HCT116 (cell line): ENCODE data around the gene VWA7. TPM values are rescaled to one million over a fixed set of nuclear protein-coding genes. Genes with fewer than 3 reads are reported as not detected.

Source experiments
- ATAC-seq: fragments of 200-7000 bp; cut with Tn5 transposase; 2 replicates; pipeline ENCODE4 v1.9.1; 2020; ENCODE audit warnings: mild to moderate bottlenecking, moderate library complexity
- Bru-seq: library from RNA; stranded (reverse); fragments of 400-500 nt; gene quantifications from one replicate; lab custom pipeline; 2021; lab: Mats Ljungman, UMichigan
- BruChase-seq, 2 experiments: library from RNA; stranded (reverse); fragments of 400-500 nt; gene quantifications; one replicate each; lab custom pipeline; 2021; lab: Mats Ljungman, UMichigan
- BruUV-seq: library from RNA; stranded (reverse); fragments of 400-500 nt; replicated peaks from 2 replicates; lab custom pipeline; 2021; lab: Mats Ljungman, UMichigan
- CTCF ChIA-PET: fragments of 300-600 bp; sonication (Branson Sonifier 250); formaldehyde crosslinking; loops from one replicate; lab custom pipeline; 2021; ENCODE audit warnings: antibody characterized with exemption; lab: Charles Lee
- POLR2A ChIA-PET: fragments of 300-600, 350-600 bp; sonication (Branson Sonifier 250); formaldehyde crosslinking; loops from one replicate; lab custom pipeline; 2021; ENCODE audit warnings: antibody characterized with exemption; lab: Charles Lee
- RAD21 ChIA-PET, 2 experiments: fragments of 300-600 bp; sonication (Branson Sonifier 250); formaldehyde crosslinking; loops; one replicate each; lab custom pipeline; 2023; ENCODE audit warnings: low total read pairs in 2 of 2; ENCODE audit not compliant: uncharacterized antibody in 2 of 2, unreplicated experiment in 2 of 2, low non-redundant PET in 1 of 2; lab: Charles Lee
- DNase-seq: peaks from one replicate; pipeline ENCODE4 v3.0.0-alpha.2; 2010; ENCODE audit warnings: low read depth, low spot score
- H2AFZ ChIP-seq: fragments of 200-600 bp; shearing (Covaris generic), sonication (generic); 2 replicates; pipeline ENCODE4 v1.6.1; 2017; ENCODE audit warnings: low read depth, mixed run types, mixed read lengths, antibody characterized with exemption, low read length; ENCODE audit not compliant: poor library complexity, severe bottlenecking
- H3K27ac ChIP-seq: 2 replicates; pipeline ENCODE4 v1.5.1; 2012; ENCODE audit warnings: low read depth, low read length
- H3K27me3 ChIP-seq: fragments of 200-600 bp; sonication (generic); 2 replicates; pipeline ENCODE4 v1.6.1; 2016; ENCODE audit warnings: mixed run types, low read length, mixed read lengths; ENCODE audit not compliant: insufficient read depth
- H3K36me3 ChIP-seq, 2 experiments: fragments of 200-500 bp in 1 of 2; fragments of 200-600 bp in 1 of 2; sonication (Bioruptor generic) in 1 of 2; sonication (generic) in 1 of 2; 2 replicates each; pipeline versions ENCODE4 v1.5.1 to v1.6.1; 2014 to 2016; ENCODE audit warnings: low read length in 2 of 2, inconsistent platforms in 1 of 2, mixed read lengths in 1 of 2, mixed run types in 1 of 2; ENCODE audit not compliant: insufficient read depth in 2 of 2, control insufficient read depth in 1 of 2
- H3K4me1 ChIP-seq, 2 experiments: fragments of 200-600 bp in 1 of 2; sonication (generic) in 1 of 2; 2 replicates each; pipeline versions ENCODE4 v1.5.1 to v1.6.1; 2012 to 2017; ENCODE audit warnings: low read length in 2 of 2, inconsistent platforms in 1 of 2, mild to moderate bottlenecking in 1 of 2, mixed read lengths in 1 of 2, mixed run types in 1 of 2, moderate library complexity in 1 of 2; ENCODE audit not compliant: insufficient read depth in 2 of 2, control insufficient read depth in 1 of 2
- H3K4me2 ChIP-seq: fragments of 200-600 bp; sonication (generic); 2 replicates; pipeline ENCODE4 v1.6.1; 2017; ENCODE audit warnings: mixed run types, low read length, mixed read lengths
- H3K4me3 ChIP-seq, 2 experiments: fragments of 200-600 bp in 1 of 2; sonication (generic) in 1 of 2; replicated peaks in 1 of 2; 2 replicates each; pipeline ENCODE4 v1.5.1; 2011 to 2016; ENCODE audit warnings: low read length in 2 of 2, control low read depth in 1 of 2, low read depth in 1 of 2, mild to moderate bottlenecking in 1 of 2, mixed read lengths in 1 of 2, mixed run types in 1 of 2
- H3K79me2 ChIP-seq: fragments of 200-600 bp; sonication (generic); 2 replicates; pipeline ENCODE4 v1.6.1; 2017; ENCODE audit warnings: mild to moderate bottlenecking, mixed run types, low read length, moderate library complexity, mixed read lengths; ENCODE audit not compliant: insufficient read depth
- H3K9ac ChIP-seq: fragments of 200-600 bp; sonication (generic); 2 replicates; pipeline ENCODE4 v1.6.1; 2016; ENCODE audit warnings: low read length, mixed read lengths
- H3K9me2 ChIP-seq: fragments of 200-600 bp; sonication (generic), shearing (Covaris generic); 2 replicates; pipeline ENCODE4 v1.6.1; 2017; ENCODE audit warnings: mixed run types, mild to moderate bottlenecking, moderate library complexity; ENCODE audit not compliant: insufficient read depth
- H3K9me3 ChIP-seq, 2 experiments: fragments of 200-500 bp in 1 of 2; fragments of 200-600 bp in 1 of 2; sonication (Bioruptor generic) in 1 of 2; sonication (generic) in 1 of 2; 2 replicates each; pipeline ENCODE4 v1.6.1; 2014 to 2017; ENCODE audit warnings: low read length in 2 of 2, mixed read lengths in 2 of 2, inconsistent platforms in 1 of 2, low read depth in 1 of 2, mild to moderate bottlenecking in 1 of 2, mixed run types in 1 of 2, moderate library complexity in 1 of 2; ENCODE audit not compliant: control insufficient read depth in 1 of 2, insufficient read depth in 1 of 2
- H4K20me1 ChIP-seq: fragments of 200-600 bp; sonication (generic), shearing (Covaris generic); 2 replicates; pipeline ENCODE4 v1.6.1; 2017; ENCODE audit warnings: mixed run types, mild to moderate bottlenecking, moderate library complexity; ENCODE audit not compliant: insufficient read depth
- POLR2A ChIP-seq: IDR thresholded peaks from 2 replicates; pipeline ENCODE4 v1.7.0; 2011; ENCODE audit warnings: borderline replicate concordance; ENCODE audit not compliant: insufficient read depth, insufficient read length; ENCODE audit errors: extremely low read depth
- POLR2AphosphoS5 ChIP-seq: IDR thresholded peaks from 2 replicates; pipeline ENCODE4 v1.6.1; 2011; ENCODE audit warnings: mild to moderate bottlenecking, low read depth, low read length, moderate library complexity
- YY1 ChIP-seq: IDR thresholded peaks from 2 replicates; pipeline ENCODE4 v1.6.1; 2011; ENCODE audit warnings: low read length, low read depth, moderate library complexity, mild to moderate bottlenecking; ENCODE audit not compliant: insufficient replicate concordance; ENCODE audit errors: extremely low read depth
- ZBTB33 ChIP-seq: IDR thresholded peaks from 2 replicates; pipeline ENCODE4 v1.6.1; 2011; ENCODE audit warnings: mild to moderate bottlenecking, low read length, moderate library complexity; ENCODE audit not compliant: insufficient replicate concordance; ENCODE audit errors: extremely low read depth
- intact Hi-C: fragments of 100-400 bp; cut with micrococcal nuclease; formaldehyde crosslinking; loops from 2 replicates; pipeline ENCODE4 v1.10.0; 2022
- long read RNA-seq: library from polyadenylated mRNA; unstranded; transcript quantifications from one replicate; pipeline ENCODE4 v2.0.0, GENCODE V29; 2021; ENCODE audit not compliant: unreplicated experiment
- polyA plus RNA-seq: library from polyadenylated mRNA; unstranded; fragments of >200 nt; gene quantifications from 2 replicates; pipeline ENCODE4 v1.2.1, GENCODE V29; 2012; ENCODE audit warnings: missing spikeins
- total RNA-seq: library from RNA; stranded (reverse); gene quantifications from one replicate; pipeline ENCODE4 v1.2.1, GENCODE V29; 2021; ENCODE audit not compliant: unreplicated experiment

The VWA7 gene, protein sequence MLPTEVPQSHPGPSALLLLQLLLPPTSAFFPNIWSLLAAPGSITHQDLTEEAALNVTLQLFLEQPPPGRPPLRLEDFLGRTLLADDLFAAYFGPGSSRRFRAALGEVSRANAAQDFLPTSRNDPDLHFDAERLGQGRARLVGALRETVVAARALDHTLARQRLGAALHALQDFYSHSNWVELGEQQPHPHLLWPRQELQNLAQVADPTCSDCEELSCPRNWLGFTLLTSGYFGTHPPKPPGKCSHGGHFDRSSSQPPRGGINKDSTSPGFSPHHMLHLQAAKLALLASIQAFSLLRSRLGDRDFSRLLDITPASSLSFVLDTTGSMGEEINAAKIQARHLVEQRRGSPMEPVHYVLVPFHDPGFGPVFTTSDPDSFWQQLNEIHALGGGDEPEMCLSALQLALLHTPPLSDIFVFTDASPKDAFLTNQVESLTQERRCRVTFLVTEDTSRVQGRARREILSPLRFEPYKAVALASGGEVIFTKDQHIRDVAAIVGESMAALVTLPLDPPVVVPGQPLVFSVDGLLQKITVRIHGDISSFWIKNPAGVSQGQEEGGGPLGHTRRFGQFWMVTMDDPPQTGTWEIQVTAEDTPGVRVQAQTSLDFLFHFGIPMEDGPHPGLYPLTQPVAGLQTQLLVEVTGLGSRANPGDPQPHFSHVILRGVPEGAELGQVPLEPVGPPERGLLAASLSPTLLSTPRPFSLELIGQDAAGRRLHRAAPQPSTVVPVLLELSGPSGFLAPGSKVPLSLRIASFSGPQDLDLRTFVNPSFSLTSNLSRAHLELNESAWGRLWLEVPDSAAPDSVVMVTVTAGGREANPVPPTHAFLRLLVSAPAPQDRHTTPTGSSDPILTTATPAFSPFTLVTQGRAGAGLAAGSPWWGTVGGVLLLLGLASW
- total RNA-seq (14.6 TPM), Bru-seq, nascent RNA (percentile 50 among the genes with signal in this experiment), BruChase-seq, experiment 1, labeled RNA remaining after a 6-hour chase (percentile 71 among the genes with signal in this experiment), BruChase-seq, experiment 2, labeled RNA remaining after a 2-hour chase (percentile 62 among the genes with signal in this experiment)
- 11.7 and 13.0 TPM in 2 replicates for polyA plus RNA-seq
- long read RNA-seq, partial matches to known transcripts: 0 of 4 reads
- long read RNA-seq, other reads (novel, unspliced or antisense): 4 of 4 reads

DNA sequence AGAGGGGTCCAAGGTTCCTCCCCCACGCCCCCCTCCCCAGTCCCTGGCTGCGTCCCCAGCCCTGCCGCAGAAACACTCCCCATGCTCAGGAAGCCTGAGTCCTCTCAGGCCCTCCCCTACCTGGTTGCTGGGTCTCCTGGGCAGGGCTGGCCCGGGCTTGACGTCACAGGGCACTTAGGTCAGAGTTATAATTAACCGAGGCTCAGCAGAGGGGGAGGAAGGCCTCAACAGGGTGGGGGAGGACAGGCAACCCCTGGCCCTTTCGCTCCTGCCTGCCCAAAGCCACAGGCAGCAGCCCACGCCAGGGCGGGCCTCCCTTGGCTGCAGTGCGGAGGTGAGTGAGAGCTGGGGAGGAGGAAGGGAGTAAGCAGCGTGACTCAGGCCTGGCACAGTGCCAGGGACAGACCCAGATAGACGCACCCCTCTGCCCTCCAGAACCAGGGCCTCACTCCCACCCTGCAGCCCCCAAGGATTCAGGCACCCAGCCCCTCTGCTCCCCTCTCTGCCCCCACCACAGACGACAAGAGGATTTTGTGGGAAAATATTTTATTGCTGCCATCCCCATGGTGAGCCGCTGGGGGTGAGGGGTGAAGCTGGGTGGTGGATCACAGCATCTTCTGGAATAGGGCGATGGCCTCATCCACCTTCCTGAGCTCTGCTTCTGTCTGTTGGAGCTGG lies at the start of gene VWA7:
VWA7 (minus strand) TSS at position 340 of the 678 bp plus-strand sequence. CDS start 549 bp downstream, outside the sequence.
- Histone ChIP-seq H3K27me3 (no peaks in the 10 kb centered on the region), H3K36me3 (peaks cover 5 to 28% of the 10 kb centered on the region in 2 experiments; a peak in 3 of 4 replicates), H3K4me1 (peaks cover 41 to 56% of the 10 kb centered on the region in 2 experiments), H3K9ac (peak within 1 kb of the TSS; percentile 64), H3K4me3 (peak within 1 kb of the TSS; percentile 40 to 56), H3K9me3 (no peaks in the 10 kb centered on the region), H4K20me1 (no peaks in the 10 kb centered on the region), H3K27ac (peak within 1 kb of the TSS; percentile 79), H3K9me2 (no peaks in the 10 kb centered on the region), H3K4me2 (peak within 1 kb of the TSS; percentile 79), H3K79me2 (no peaks in the 10 kb centered on the region), H2AFZ (no peak within 1 kb of the TSS)
- no TSS peak for BruUV-seq
- ChIA-PET POLR2A (interaction anchor here (1.0 to 2.0 kb wide), 4 partner anchors 9 to 50 kb away, joined by 4 to 16 read pairs (median 4); partner anchors contain the start of genes HSPA1B and VARS1), CTCF (interaction anchor here (0.6 to 1.3 kb wide), 2 partner anchors 19 to 310 kb away, joined by 3 to 6 read pairs; partner anchors contain the start of gene VARS1), RAD21 (no interaction called here)
- DNase-seq (peak; percentile 84), ATAC-seq (peak; percentile 79)
- peak; percentile 21 for TF ChIP-seq YY1
- TF ChIP-seq POLR2A: no peak
- TF ChIP-seq POLR2AphosphoS5: peak; percentile 88
- TF ChIP-seq ZBTB33: peak; percentile 63
- intact Hi-C loops: loop anchor here (1.0 kb wide), 1 partner anchor 86 kb away; no protein-coding TSS in a partner anchor
